ENCODE data around the gene SLC39A9. TPM values are rescaled to one million over a fixed set of nuclear protein-coding genes. Genes with fewer than 3 reads are reported as not detected.
A peak's percentile ranks its signal among the peaks of the same experiment; 100 is the strongest.

SLC39A9 gene
- total and polyA plus RNA-seq, 2 donors, result 21.8 to 45.0 TPM

- no peaks in the 10 kb centered on the region for H3K9me3 ChIP-seq (ENCODE audit: control insufficient read depth in 2 of 2, insufficient read depth in 1 of 2, low read length in 1 of 2)
- H3K27ac ChIP-seq (ENCODE audit: low read depth in 1 of 2, low read length in 1 of 2), result peak overlapping the region in 1 of 2 donors; percentile 48
- WGBS, result 89% methylated on average over 6 of the region's 6 CpGs
These were observed 43.3 kb upstream of the SLC39A9 start for GRCh38 chr14:69355154-69355597.

GRCh38 chr14:69355607-69356281 lies 42.7 kb upstream of the SLC39A9 start:
- H3K27ac ChIP-seq (ENCODE audit: low read depth in 1 of 2, low read length in 1 of 2), result peak overlapping the region in 1 of 2 donors; percentile 11
- DNase-seq (ENCODE audit: low read depth in 6 of 9, low spot score in 9 of 9), result no peak

More at GRCh38 chr14:69355154-69355597, 43.3 kb upstream of the SLC39A9 start:
- Histone ChIP-seq H3K4me3 (ENCODE audit: low read length in 2 of 2) (no peak overlapping the region), H3K36me3 (ENCODE audit: control insufficient read depth in 2 of 2, insufficient read depth in 2 of 2, low read length in 1 of 2) (no peaks in the 10 kb centered on the region), H3K4me1 (ENCODE audit: control insufficient read depth in 2 of 2, insufficient read depth in 2 of 2, low read length in 2 of 2) (peaks cover 5 to 21% of the 10 kb centered on the region in 2 donors), H3K27me3 (ENCODE audit: control insufficient read depth in 2 of 2, insufficient read depth in 1 of 2, low read length in 1 of 2) (no peaks in the 10 kb centered on the region)
- DNase-seq (ENCODE audit: low read depth in 6 of 9, low spot score in 9 of 9), result no peak

GRCh38 chr14:69356903-69357543 lies 41.5 kb upstream of the SLC39A9 start:
- Histone ChIP-seq H3K4me3 (ENCODE audit: low read length in 2 of 2) (no peak overlapping the region), H3K27ac (ENCODE audit: low read depth in 1 of 2, low read length in 1 of 2) (no peak overlapping the region), H3K4me1 (ENCODE audit: control insufficient read depth in 2 of 2, insufficient read depth in 2 of 2, low read length in 2 of 2) (peaks cover 5 to 21% of the 10 kb centered on the region in 2 donors), H3K9me3 (ENCODE audit: control insufficient read depth in 2 of 2, insufficient read depth in 1 of 2, low read length in 1 of 2) (no peaks in the 10 kb centered on the region), H3K27me3 (ENCODE audit: control insufficient read depth in 2 of 2, insufficient read depth in 1 of 2, low read length in 1 of 2) (no peaks in the 10 kb centered on the region), H3K36me3 (ENCODE audit: control insufficient read depth in 2 of 2, insufficient read depth in 2 of 2, low read length in 1 of 2) (no peaks in the 10 kb centered on the region)
- WGBS, result 96% methylated on average over 7 of the region's 7 CpGs
- DNase-seq (ENCODE audit: low read depth in 6 of 9, low spot score in 9 of 9), result no peak

More at GRCh38 chr14:69355607-69356281, 42.7 kb upstream of the SLC39A9 start:
- H3K36me3 ChIP-seq (ENCODE audit: control insufficient read depth in 2 of 2, insufficient read depth in 2 of 2, low read length in 1 of 2), result no peaks in the 10 kb centered on the region
- H3K4me1 ChIP-seq (ENCODE audit: control insufficient read depth in 2 of 2, insufficient read depth in 2 of 2, low read length in 2 of 2), result peaks cover 5 to 21% of the 10 kb centered on the region in 2 donors
- 86% methylated on average over 6 of the region's 6 CpGs for WGBS
- H3K9me3 ChIP-seq (ENCODE audit: control insufficient read depth in 2 of 2, insufficient read depth in 1 of 2, low read length in 1 of 2), result no peaks in the 10 kb centered on the region
- H3K27me3 ChIP-seq (ENCODE audit: control insufficient read depth in 2 of 2, insufficient read depth in 1 of 2, low read length in 1 of 2), result no peaks in the 10 kb centered on the region
- H3K4me3 ChIP-seq (ENCODE audit: low read length in 2 of 2), result no peak overlapping the region

GRCh38 chr14:69357544-69358200 lies 40.8 kb upstream of the SLC39A9 start:
- no peak overlapping the region for H3K27ac ChIP-seq (ENCODE audit: low read depth in 1 of 2, low read length in 1 of 2)
- peaks cover 5 to 21% of the 10 kb centered on the region in 2 donors for H3K4me1 ChIP-seq (ENCODE audit: control insufficient read depth in 2 of 2, insufficient read depth in 2 of 2, low read length in 2 of 2)
- no peaks in the 10 kb centered on the region for H3K36me3 ChIP-seq (ENCODE audit: control insufficient read depth in 2 of 2, insufficient read depth in 2 of 2, low read length in 1 of 2)
- H3K9me3 ChIP-seq (ENCODE audit: control insufficient read depth in 2 of 2, insufficient read depth in 1 of 2, low read length in 1 of 2), result no peaks in the 10 kb centered on the region
- H3K4me3 ChIP-seq (ENCODE audit: low read length in 2 of 2), result no peak overlapping the region
- H3K27me3 ChIP-seq (ENCODE audit: control insufficient read depth in 2 of 2, insufficient read depth in 1 of 2, low read length in 1 of 2), result no peaks in the 10 kb centered on the region
- 94% methylated on average over 7 of the region's 7 CpGs for WGBS
- DNase-seq (ENCODE audit: low read depth in 6 of 9, low spot score in 9 of 9), result no peak

- Histone ChIP-seq H3K9me3 (ENCODE audit: control insufficient read depth in 2 of 2, insufficient read depth in 1 of 2, low read length in 1 of 2) (no peaks in the 10 kb centered on the region), H3K36me3 (ENCODE audit: control insufficient read depth in 2 of 2, insufficient read depth in 2 of 2, low read length in 1 of 2) (no peaks in the 10 kb centered on the region), H3K4me1 (ENCODE audit: control insufficient read depth in 2 of 2, insufficient read depth in 2 of 2, low read length in 2 of 2) (peaks cover 5 to 21% of the 10 kb centered on the region in 2 donors), H3K27ac (ENCODE audit: low read depth in 1 of 2, low read length in 1 of 2) (no peak overlapping the region), H3K27me3 (ENCODE audit: control insufficient read depth in 2 of 2, insufficient read depth in 1 of 2, low read length in 1 of 2) (no peaks in the 10 kb centered on the region), H3K4me3 (ENCODE audit: low read length in 2 of 2) (no peak overlapping the region)
- 67% methylated on average over 12 of the region's 12 CpGs for WGBS
- no peak for DNase-seq (ENCODE audit: low read depth in 6 of 9, low spot score in 9 of 9)
These were observed 40.1 kb upstream of the SLC39A9 start for GRCh38 chr14:69358233-69358963.

- no peak overlapping the region for H3K27ac ChIP-seq (ENCODE audit: low read depth in 1 of 2, low read length in 1 of 2)
- no peak for DNase-seq (ENCODE audit: low read depth in 6 of 9, low spot score in 9 of 9)
- WGBS, result 93% methylated on average over 3 of the region's 3 CpGs
These were observed 39.5 kb upstream of the SLC39A9 start for GRCh38 chr14:69358966-69359365.

GRCh38 chr14:69360438-69361108 lies 37.9 kb upstream of the SLC39A9 start:
- H3K27ac ChIP-seq (ENCODE audit: low read depth in 1 of 2, low read length in 1 of 2), result no peak overlapping the region
- 73% methylated on average over 7 of the region's 7 CpGs for WGBS
- no peaks in the 10 kb centered on the region for H3K9me3 ChIP-seq (ENCODE audit: control insufficient read depth in 2 of 2, insufficient read depth in 1 of 2, low read length in 1 of 2)
- no peaks in the 10 kb centered on the region for H3K27me3 ChIP-seq (ENCODE audit: control insufficient read depth in 2 of 2, insufficient read depth in 1 of 2, low read length in 1 of 2)
- no peak for DNase-seq (ENCODE audit: low read depth in 6 of 9, low spot score in 9 of 9)
- no peaks in the 10 kb centered on the region for H3K36me3 ChIP-seq (ENCODE audit: control insufficient read depth in 2 of 2, insufficient read depth in 2 of 2, low read length in 1 of 2)
- peaks cover 0 to 2% of the 10 kb centered on the region in 2 donors for H3K4me1 ChIP-seq (ENCODE audit: control insufficient read depth in 2 of 2, insufficient read depth in 2 of 2, low read length in 2 of 2)
- H3K4me3 ChIP-seq (ENCODE audit: low read length in 2 of 2), result no peak overlapping the region

More at GRCh38 chr14:69358966-69359365, 39.5 kb upstream of the SLC39A9 start:
- Histone ChIP-seq H3K9me3 (ENCODE audit: control insufficient read depth in 2 of 2, insufficient read depth in 1 of 2, low read length in 1 of 2) (no peaks in the 10 kb centered on the region), H3K4me3 (ENCODE audit: low read length in 2 of 2) (no peak overlapping the region), H3K4me1 (ENCODE audit: control insufficient read depth in 2 of 2, insufficient read depth in 2 of 2, low read length in 2 of 2) (peaks cover 5 to 17% of the 10 kb centered on the region in 2 donors), H3K36me3 (ENCODE audit: control insufficient read depth in 2 of 2, insufficient read depth in 2 of 2, low read length in 1 of 2) (no peaks in the 10 kb centered on the region), H3K27me3 (ENCODE audit: control insufficient read depth in 2 of 2, insufficient read depth in 1 of 2, low read length in 1 of 2) (no peaks in the 10 kb centered on the region)

GRCh38 chr14:69363055-69363454 lies 35.4 kb upstream of the SLC39A9 start:
- H3K4me1 ChIP-seq (ENCODE audit: control insufficient read depth in 2 of 2, insufficient read depth in 2 of 2, low read length in 2 of 2), result no peaks in the 10 kb centered on the region
- no peaks in the 10 kb centered on the region for H3K36me3 ChIP-seq (ENCODE audit: control insufficient read depth in 2 of 2, insufficient read depth in 2 of 2, low read length in 1 of 2)
- no peaks in the 10 kb centered on the region for H3K27me3 ChIP-seq (ENCODE audit: control insufficient read depth in 2 of 2, insufficient read depth in 1 of 2, low read length in 1 of 2)
- H3K27ac ChIP-seq (ENCODE audit: low read depth in 1 of 2, low read length in 1 of 2), result no peak overlapping the region
- no peaks in the 10 kb centered on the region for H3K9me3 ChIP-seq (ENCODE audit: control insufficient read depth in 2 of 2, insufficient read depth in 1 of 2, low read length in 1 of 2)
- no peak overlapping the region for H3K4me3 ChIP-seq (ENCODE audit: low read length in 2 of 2)
- no peak for DNase-seq (ENCODE audit: low read depth in 6 of 9, low spot score in 9 of 9)
- 87% methylated on average over 9 of the region's 9 CpGs for WGBS
